Tibial nerve (tissue), 4 donors: ENCODE measurements around the gene ALK.

Experiments
- EP300 ChIP-seq, 2 donors: sonication (generic); formaldehyde crosslinking; IDR thresholded peaks; one replicate each; pipeline ENCODE4 v1.6.1; 2017; ENCODE audit warnings: antibody characterized with exemption in 2 of 2, mild to moderate bottlenecking in 1 of 2
- POLR2A ChIP-seq, 2 donors: fragments of 450-650 bp; IDR thresholded peaks; one replicate each; pipeline ENCODE4 v1.6.1; 2017; ENCODE audit warnings: antibody characterized with exemption in 2 of 2, mild to moderate bottlenecking in 2 of 2, moderate library complexity in 2 of 2
- TF ChIP-seq, protein P1 (sequence below), 5 experiments: fragments of 200-600 bp in 3 of 5; fragments of 450-650 bp in 2 of 5; sonication (generic) in 3 of 5; IDR thresholded peaks; one replicate each; pipeline ENCODE4 v1.5.1; 2016 to 2019; ENCODE audit warnings: antibody characterized with exemption in 5 of 5, mild to moderate bottlenecking in 3 of 5, moderate library complexity in 2 of 5

DNA sequence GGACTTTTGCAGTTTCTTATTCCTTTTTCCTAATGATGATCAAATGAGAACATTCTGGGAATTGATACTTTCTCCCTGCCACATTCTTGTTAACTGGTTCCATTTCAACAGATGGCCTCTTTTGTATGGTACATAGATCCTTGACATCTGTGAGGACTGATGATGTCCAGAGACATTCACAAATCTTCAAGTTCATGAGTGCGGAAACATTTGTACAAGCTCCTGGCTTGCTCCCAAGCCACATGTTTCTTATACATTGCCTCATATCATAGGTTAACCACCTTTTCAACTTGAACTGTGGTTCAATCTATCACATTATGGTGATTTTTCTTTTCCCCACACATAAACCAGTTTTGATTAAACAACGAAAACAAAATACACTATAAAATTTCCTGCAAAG, 538.9 kb downstream of the ALK start:
- TF ChIP-seq, protein P1, sequence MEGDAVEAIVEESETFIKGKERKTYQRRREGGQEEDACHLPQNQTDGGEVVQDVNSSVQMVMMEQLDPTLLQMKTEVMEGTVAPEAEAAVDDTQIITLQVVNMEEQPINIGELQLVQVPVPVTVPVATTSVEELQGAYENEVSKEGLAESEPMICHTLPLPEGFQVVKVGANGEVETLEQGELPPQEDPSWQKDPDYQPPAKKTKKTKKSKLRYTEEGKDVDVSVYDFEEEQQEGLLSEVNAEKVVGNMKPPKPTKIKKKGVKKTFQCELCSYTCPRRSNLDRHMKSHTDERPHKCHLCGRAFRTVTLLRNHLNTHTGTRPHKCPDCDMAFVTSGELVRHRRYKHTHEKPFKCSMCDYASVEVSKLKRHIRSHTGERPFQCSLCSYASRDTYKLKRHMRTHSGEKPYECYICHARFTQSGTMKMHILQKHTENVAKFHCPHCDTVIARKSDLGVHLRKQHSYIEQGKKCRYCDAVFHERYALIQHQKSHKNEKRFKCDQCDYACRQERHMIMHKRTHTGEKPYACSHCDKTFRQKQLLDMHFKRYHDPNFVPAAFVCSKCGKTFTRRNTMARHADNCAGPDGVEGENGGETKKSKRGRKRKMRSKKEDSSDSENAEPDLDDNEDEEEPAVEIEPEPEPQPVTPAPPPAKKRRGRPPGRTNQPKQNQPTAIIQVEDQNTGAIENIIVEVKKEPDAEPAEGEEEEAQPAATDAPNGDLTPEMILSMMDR (IDR thresholded peaks at IDR 0.05), result no peak
- no peak for TF ChIP-seq POLR2A (IDR thresholded peaks at IDR 0.05)
- TF ChIP-seq EP300 (IDR thresholded peaks at IDR 0.05), result no peak
